HEK293 (cell line): ENCODE results near the gene CDCA8.

Experiments
- SP2 ChIP-seq: fragments of 450-650 bp; formaldehyde crosslinking; IDR thresholded peaks from 2 replicates; pipeline ENCODE4 v1.5.1; 2016; ENCODE audit warnings: missing biosample characterization, missing genetic modification characterization
- ZBTB20 ChIP-seq: fragments of 450-650 bp; formaldehyde crosslinking; IDR thresholded peaks from 2 replicates; pipeline ENCODE4 v1.5.1; 2016; ENCODE audit warnings: missing biosample characterization, missing genetic modification characterization
- ZFP3 ChIP-seq: fragments of 450-650 bp; formaldehyde crosslinking; IDR thresholded peaks from 2 replicates; pipeline ENCODE4 v1.5.1; 2016; ENCODE audit warnings: low read depth, missing biosample characterization, missing genetic modification characterization
- ZFP41 ChIP-seq: fragments of 450-650 bp; formaldehyde crosslinking; IDR thresholded peaks from 2 replicates; pipeline ENCODE4 v1.5.1; 2016; ENCODE audit warnings: missing biosample characterization, missing genetic modification characterization, borderline replicate concordance
- ZNF184 ChIP-seq: fragments of 450-650 bp; IDR thresholded peaks from 2 replicates; pipeline ENCODE4 v1.5.1; 2018; ENCODE audit warnings: missing biosample characterization, mild to moderate bottlenecking, missing genetic modification characterization
- ZNF239 ChIP-seq: fragments of 450-650 bp; formaldehyde crosslinking; IDR thresholded peaks from 2 replicates; pipeline ENCODE4 v1.5.1; 2016; ENCODE audit warnings: missing biosample characterization, missing genetic modification characterization
- ZNF266 ChIP-seq: fragments of 450-650 bp; formaldehyde crosslinking; IDR thresholded peaks from 2 replicates; pipeline ENCODE4 v1.5.1; 2016; ENCODE audit warnings: missing biosample characterization, missing genetic modification characterization, low read depth
- ZNF843 ChIP-seq: fragments of 450-650 bp; formaldehyde crosslinking; IDR thresholded peaks from 2 replicates; pipeline ENCODE4 v1.5.1; 2016; ENCODE audit warnings: missing biosample characterization, missing genetic modification characterization
- TF ChIP-seq, protein P1 (sequence below): fragments of 450-650 bp; formaldehyde crosslinking; IDR thresholded peaks from 2 replicates; pipeline ENCODE4 v1.5.1; 2016; ENCODE audit warnings: missing biosample characterization, missing genetic modification characterization
- TF ChIP-seq, protein P2 (sequence below): fragments of 450-650 bp; formaldehyde crosslinking; IDR thresholded peaks from 2 replicates; pipeline ENCODE4 v1.5.0; 2017; ENCODE audit warnings: missing biosample characterization, missing genetic modification characterization, borderline replicate concordance
- TF ChIP-seq, protein P3 (sequence below): fragments of 450-650 bp; formaldehyde crosslinking; IDR thresholded peaks from 2 replicates; pipeline ENCODE4 v1.5.1; 2017; ENCODE audit warnings: missing biosample characterization, missing genetic modification characterization
- TF ChIP-seq, protein P4 (sequence below): fragments of 450-650 bp; formaldehyde crosslinking; IDR thresholded peaks from 2 replicates; pipeline ENCODE4 v1.5.1; 2016; ENCODE audit warnings: missing biosample characterization, missing genetic modification characterization, borderline replicate concordance
- TF ChIP-seq, protein P5 (sequence below): fragments of 450-650 bp; formaldehyde crosslinking; IDR thresholded peaks from 2 replicates; pipeline ENCODE4 v1.5.1; 2017; ENCODE audit warnings: missing biosample characterization, missing genetic modification characterization
- TF ChIP-seq, protein P6 (sequence below): fragments of 450-650 bp; formaldehyde crosslinking; IDR thresholded peaks from 2 replicates; pipeline ENCODE4 v1.5.1; 2016; ENCODE audit warnings: missing biosample characterization, missing genetic modification characterization
- TF ChIP-seq, protein P7 (sequence below): fragments of 450-650 bp; formaldehyde crosslinking; IDR thresholded peaks from 2 replicates; pipeline ENCODE4 v1.5.1; 2016; ENCODE audit warnings: missing biosample characterization, missing genetic modification characterization, low read depth
- TF ChIP-seq, protein P8 (sequence below): fragments of 450-650 bp; formaldehyde crosslinking; IDR thresholded peaks from 2 replicates; pipeline ENCODE4 v1.5.1; 2016; ENCODE audit warnings: missing biosample characterization, missing genetic modification characterization, borderline replicate concordance

Gene CDCA8

DNA sequence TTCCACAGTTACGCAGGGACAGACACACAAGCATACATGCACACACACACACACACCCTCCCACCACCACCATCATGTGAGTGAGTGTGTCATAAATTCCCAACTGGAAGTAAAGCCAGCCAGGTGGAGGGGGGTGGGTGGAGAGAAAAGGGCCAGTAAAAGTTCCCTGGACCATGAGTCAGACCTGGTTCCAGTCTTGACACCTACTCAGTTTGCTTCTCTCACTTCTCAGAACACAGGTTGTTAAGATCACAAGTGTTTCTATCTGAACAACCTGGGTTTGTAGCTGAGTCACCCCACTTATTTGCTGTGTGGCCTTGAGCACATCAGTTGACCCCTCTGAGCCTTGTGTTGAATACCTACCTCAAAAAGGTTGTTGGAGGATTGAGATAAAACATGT is 63.0 kb downstream of the CDCA8 start (continued):
- TF ChIP-seq, protein P1, sequence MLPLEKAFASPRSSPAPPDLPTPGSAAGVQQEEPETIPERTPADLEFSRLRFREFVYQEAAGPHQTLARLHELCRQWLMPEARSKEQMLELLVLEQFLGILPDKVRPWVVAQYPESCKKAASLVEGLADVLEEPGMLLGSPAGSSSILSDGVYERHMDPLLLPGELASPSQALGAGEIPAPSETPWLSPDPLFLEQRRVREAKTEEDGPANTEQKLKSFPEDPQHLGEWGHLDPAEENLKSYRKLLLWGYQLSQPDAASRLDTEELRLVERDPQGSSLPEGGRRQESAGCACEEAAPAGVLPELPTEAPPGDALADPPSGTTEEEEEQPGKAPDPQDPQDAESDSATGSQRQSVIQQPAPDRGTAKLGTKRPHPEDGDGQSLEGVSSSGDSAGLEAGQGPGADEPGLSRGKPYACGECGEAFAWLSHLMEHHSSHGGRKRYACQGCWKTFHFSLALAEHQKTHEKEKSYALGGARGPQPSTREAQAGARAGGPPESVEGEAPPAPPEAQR (tag by site-specific recombination) = no peak
- TF ChIP-seq, protein P2, sequence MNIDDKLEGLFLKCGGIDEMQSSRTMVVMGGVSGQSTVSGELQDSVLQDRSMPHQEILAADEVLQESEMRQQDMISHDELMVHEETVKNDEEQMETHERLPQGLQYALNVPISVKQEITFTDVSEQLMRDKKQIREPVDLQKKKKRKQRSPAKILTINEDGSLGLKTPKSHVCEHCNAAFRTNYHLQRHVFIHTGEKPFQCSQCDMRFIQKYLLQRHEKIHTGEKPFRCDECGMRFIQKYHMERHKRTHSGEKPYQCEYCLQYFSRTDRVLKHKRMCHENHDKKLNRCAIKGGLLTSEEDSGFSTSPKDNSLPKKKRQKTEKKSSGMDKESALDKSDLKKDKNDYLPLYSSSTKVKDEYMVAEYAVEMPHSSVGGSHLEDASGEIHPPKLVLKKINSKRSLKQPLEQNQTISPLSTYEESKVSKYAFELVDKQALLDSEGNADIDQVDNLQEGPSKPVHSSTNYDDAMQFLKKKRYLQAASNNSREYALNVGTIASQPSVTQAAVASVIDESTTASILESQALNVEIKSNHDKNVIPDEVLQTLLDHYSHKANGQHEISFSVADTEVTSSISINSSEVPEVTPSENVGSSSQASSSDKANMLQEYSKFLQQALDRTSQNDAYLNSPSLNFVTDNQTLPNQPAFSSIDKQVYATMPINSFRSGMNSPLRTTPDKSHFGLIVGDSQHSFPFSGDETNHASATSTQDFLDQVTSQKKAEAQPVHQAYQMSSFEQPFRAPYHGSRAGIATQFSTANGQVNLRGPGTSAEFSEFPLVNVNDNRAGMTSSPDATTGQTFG (tag by site-specific recombination) = no peak
- TF ChIP-seq ZNF266 (tag by site-specific recombination) = no peak
- no peak for TF ChIP-seq ZFP41 (tag by site-specific recombination)
- TF ChIP-seq, protein P3, sequence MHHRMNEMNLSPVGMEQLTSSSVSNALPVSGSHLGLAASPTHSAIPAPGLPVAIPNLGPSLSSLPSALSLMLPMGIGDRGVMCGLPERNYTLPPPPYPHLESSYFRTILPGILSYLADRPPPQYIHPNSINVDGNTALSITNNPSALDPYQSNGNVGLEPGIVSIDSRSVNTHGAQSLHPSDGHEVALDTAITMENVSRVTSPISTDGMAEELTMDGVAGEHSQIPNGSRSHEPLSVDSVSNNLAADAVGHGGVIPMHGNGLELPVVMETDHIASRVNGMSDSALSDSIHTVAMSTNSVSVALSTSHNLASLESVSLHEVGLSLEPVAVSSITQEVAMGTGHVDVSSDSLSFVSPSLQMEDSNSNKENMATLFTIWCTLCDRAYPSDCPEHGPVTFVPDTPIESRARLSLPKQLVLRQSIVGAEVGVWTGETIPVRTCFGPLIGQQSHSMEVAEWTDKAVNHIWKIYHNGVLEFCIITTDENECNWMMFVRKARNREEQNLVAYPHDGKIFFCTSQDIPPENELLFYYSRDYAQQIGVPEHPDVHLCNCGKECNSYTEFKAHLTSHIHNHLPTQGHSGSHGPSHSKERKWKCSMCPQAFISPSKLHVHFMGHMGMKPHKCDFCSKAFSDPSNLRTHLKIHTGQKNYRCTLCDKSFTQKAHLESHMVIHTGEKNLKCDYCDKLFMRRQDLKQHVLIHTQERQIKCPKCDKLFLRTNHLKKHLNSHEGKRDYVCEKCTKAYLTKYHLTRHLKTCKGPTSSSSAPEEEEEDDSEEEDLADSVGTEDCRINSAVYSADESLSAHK = no peak
- TF ChIP-seq ZNF843 = no peak
- TF ChIP-seq, protein P4, sequence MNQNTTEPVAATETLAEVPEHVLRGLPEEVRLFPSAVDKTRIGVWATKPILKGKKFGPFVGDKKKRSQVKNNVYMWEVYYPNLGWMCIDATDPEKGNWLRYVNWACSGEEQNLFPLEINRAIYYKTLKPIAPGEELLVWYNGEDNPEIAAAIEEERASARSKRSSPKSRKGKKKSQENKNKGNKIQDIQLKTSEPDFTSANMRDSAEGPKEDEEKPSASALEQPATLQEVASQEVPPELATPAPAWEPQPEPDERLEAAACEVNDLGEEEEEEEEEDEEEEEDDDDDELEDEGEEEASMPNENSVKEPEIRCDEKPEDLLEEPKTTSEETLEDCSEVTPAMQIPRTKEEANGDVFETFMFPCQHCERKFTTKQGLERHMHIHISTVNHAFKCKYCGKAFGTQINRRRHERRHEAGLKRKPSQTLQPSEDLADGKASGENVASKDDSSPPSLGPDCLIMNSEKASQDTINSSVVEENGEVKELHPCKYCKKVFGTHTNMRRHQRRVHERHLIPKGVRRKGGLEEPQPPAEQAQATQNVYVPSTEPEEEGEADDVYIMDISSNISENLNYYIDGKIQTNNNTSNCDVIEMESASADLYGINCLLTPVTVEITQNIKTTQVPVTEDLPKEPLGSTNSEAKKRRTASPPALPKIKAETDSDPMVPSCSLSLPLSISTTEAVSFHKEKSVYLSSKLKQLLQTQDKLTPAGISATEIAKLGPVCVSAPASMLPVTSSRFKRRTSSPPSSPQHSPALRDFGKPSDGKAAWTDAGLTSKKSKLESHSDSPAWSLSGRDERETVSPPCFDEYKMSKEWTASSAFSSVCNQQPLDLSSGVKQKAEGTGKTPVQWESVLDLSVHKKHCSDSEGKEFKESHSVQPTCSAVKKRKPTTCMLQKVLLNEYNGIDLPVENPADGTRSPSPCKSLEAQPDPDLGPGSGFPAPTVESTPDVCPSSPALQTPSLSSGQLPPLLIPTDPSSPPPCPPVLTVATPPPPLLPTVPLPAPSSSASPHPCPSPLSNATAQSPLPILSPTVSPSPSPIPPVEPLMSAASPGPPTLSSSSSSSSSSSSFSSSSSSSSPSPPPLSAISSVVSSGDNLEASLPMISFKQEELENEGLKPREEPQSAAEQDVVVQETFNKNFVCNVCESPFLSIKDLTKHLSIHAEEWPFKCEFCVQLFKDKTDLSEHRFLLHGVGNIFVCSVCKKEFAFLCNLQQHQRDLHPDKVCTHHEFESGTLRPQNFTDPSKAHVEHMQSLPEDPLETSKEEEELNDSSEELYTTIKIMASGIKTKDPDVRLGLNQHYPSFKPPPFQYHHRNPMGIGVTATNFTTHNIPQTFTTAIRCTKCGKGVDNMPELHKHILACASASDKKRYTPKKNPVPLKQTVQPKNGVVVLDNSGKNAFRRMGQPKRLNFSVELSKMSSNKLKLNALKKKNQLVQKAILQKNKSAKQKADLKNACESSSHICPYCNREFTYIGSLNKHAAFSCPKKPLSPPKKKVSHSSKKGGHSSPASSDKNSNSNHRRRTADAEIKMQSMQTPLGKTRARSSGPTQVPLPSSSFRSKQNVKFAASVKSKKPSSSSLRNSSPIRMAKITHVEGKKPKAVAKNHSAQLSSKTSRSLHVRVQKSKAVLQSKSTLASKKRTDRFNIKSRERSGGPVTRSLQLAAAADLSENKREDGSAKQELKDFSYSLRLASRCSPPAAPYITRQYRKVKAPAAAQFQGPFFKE (tag by site-specific recombination) = no peak
- TF ChIP-seq, protein P5, sequence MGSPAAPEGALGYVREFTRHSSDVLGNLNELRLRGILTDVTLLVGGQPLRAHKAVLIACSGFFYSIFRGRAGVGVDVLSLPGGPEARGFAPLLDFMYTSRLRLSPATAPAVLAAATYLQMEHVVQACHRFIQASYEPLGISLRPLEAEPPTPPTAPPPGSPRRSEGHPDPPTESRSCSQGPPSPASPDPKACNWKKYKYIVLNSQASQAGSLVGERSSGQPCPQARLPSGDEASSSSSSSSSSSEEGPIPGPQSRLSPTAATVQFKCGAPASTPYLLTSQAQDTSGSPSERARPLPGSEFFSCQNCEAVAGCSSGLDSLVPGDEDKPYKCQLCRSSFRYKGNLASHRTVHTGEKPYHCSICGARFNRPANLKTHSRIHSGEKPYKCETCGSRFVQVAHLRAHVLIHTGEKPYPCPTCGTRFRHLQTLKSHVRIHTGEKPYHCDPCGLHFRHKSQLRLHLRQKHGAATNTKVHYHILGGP (tag by site-specific recombination) = no peak
- TF ChIP-seq, protein P6, sequence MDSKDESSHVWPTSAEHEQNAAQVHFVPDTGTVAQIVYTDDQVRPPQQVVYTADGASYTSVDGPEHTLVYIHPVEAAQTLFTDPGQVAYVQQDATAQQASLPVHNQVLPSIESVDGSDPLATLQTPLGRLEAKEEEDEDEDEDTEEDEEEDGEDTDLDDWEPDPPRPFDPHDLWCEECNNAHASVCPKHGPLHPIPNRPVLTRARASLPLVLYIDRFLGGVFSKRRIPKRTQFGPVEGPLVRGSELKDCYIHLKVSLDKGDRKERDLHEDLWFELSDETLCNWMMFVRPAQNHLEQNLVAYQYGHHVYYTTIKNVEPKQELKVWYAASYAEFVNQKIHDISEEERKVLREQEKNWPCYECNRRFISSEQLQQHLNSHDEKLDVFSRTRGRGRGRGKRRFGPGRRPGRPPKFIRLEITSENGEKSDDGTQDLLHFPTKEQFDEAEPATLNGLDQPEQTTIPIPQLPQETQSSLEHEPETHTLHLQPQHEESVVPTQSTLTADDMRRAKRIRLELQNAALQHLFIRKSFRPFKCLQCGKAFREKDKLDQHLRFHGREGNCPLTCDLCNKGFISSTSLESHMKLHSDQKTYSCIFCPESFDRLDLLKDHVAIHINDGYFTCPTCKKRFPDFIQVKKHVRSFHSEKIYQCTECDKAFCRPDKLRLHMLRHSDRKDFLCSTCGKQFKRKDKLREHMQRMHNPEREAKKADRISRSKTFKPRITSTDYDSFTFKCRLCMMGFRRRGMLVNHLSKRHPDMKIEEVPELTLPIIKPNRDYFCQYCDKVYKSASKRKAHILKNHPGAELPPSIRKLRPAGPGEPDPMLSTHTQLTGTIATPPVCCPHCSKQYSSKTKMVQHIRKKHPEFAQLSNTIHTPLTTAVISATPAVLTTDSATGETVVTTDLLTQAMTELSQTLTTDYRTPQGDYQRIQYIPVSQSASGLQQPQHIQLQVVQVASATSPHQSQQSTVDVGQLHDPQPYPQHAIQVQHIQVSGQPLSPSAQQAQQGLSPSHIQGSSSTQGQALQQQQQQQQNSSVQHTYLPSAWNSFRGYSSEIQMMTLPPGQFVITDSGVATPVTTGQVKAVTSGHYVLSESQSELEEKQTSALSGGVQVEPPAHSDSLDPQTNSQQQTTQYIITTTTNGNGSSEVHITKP (tag by site-specific recombination) = no peak
- no peak for TF ChIP-seq ZFP3 (tag by site-specific recombination)
- TF ChIP-seq, protein P7, sequence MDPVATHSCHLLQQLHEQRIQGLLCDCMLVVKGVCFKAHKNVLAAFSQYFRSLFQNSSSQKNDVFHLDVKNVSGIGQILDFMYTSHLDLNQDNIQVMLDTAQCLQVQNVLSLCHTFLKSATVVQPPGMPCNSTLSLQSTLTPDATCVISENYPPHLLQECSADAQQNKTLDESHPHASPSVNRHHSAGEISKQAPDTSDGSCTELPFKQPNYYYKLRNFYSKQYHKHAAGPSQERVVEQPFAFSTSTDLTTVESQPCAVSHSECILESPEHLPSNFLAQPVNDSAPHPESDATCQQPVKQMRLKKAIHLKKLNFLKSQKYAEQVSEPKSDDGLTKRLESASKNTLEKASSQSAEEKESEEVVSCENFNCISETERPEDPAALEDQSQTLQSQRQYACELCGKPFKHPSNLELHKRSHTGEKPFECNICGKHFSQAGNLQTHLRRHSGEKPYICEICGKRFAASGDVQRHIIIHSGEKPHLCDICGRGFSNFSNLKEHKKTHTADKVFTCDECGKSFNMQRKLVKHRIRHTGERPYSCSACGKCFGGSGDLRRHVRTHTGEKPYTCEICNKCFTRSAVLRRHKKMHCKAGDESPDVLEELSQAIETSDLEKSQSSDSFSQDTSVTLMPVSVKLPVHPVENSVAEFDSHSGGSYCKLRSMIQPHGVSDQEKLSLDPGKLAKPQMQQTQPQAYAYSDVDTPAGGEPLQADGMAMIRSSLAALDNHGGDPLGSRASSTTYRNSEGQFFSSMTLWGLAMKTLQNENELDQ = no peak
- TF ChIP-seq ZNF239 (tag by site-specific recombination) = no peak
- no peak for TF ChIP-seq ZNF184 (tag by site-specific recombination)
- TF ChIP-seq SP2 (tag by site-specific recombination) = no peak
- TF ChIP-seq, protein P8, sequence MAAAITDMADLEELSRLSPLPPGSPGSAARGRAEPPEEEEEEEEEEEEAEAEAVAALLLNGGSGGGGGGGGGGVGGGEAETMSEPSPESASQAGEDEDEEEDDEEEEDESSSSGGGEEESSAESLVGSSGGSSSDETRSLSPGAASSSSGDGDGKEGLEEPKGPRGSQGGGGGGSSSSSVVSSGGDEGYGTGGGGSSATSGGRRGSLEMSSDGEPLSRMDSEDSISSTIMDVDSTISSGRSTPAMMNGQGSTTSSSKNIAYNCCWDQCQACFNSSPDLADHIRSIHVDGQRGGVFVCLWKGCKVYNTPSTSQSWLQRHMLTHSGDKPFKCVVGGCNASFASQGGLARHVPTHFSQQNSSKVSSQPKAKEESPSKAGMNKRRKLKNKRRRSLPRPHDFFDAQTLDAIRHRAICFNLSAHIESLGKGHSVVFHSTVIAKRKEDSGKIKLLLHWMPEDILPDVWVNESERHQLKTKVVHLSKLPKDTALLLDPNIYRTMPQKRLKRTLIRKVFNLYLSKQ (tag by site-specific recombination) = no peak
- no peak for TF ChIP-seq ZBTB20 (tag by site-specific recombination)
